DMS153 (cell line): ENCODE measurements around the gene MEST.
"Not testable (repeated sequence)": the region's sequence is repeated elsewhere in the genome, so short reads cannot be mapped to it uniquely, and the experiment has no call there.

Experiments
- DNase-seq: peaks from one replicate; lab custom pipeline; 2025; lab: John Stamatoyannopoulos, UW

Gene MEST, protein sequence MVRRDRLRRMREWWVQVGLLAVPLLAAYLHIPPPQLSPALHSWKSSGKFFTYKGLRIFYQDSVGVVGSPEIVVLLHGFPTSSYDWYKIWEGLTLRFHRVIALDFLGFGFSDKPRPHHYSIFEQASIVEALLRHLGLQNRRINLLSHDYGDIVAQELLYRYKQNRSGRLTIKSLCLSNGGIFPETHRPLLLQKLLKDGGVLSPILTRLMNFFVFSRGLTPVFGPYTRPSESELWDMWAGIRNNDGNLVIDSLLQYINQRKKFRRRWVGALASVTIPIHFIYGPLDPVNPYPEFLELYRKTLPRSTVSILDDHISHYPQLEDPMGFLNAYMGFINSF

DNA sequence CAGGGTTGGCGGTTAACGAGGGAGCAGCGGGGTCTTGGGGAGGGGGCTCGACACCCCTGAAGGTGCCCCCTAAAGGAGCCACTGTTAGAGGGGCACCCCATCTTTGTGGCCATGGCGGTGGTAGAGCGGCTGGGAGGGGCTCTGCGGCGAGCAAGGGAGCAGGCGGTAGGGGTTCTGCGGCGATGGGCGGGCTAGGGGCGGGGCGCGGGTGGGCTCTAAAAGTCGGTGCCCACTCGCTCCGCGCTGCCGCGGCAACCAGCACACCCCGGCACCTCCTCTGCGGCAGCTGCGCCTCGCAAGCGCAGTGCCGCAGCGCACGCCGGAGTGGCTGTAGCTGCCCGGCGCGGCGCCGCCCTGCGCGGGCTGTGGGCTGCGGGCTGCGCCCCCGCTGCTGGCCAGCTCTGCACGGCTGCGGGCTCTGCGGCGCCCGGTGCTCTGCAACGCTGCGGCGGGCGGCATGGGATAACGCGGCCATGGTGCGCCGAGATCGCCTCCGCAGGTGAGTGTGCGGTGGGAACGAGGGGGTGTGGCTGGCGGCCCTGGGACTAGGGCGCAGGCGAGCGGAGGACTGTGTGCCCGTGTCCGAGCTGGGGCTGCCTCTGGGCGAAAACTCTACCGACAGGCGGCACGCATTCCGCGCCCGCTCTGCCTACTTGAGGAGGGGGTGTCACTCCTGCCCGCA is at the start of gene MEST:
Gene MEST (plus strand): TSS at position 245 of the 682 bp plus-strand sequence. CDS start 229 bp downstream, at position 474.
- no peak for DNase-seq

DNA sequence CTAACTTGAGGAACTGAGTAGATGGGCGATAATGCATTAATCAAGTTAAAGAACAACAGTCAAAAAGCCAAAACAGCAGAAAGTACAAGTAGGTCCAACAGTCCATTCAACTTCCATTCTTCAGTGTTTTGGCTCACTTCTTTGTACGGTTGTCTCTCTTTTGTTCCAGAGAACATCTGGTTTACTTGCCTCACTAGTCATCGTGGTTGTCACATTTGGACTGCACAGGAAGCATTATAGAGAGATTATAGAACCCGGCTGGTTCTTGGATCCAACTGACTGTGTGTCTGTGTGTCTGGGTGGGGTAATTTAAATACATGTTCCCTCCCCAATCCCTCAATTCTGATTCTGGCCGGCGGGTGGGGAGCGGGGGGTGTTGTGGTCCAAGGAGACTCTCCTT is 49.3 kb upstream of the MEST start:
- no peak for DNase-seq

DNA sequence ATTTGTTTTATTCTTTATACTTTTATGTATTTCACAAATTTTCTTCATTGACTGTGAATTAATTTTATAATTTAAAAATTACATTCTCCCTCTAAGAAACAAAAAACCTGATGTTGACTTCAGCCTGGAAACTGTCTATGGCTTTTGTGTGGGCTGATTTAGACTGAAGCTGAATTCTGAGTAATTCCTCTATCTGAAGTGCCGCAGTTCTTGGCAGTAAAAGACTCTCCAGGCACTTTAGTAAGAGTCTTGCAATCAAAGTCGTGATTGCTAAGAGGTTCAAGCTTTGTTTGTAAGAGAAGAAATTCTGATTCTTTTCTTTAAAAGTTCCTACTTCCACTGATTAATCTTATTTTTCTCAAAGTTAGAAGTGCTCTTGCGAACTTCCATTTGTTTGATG is 47.7 kb upstream of the MEST start:
- no peak for DNase-seq

DNA sequence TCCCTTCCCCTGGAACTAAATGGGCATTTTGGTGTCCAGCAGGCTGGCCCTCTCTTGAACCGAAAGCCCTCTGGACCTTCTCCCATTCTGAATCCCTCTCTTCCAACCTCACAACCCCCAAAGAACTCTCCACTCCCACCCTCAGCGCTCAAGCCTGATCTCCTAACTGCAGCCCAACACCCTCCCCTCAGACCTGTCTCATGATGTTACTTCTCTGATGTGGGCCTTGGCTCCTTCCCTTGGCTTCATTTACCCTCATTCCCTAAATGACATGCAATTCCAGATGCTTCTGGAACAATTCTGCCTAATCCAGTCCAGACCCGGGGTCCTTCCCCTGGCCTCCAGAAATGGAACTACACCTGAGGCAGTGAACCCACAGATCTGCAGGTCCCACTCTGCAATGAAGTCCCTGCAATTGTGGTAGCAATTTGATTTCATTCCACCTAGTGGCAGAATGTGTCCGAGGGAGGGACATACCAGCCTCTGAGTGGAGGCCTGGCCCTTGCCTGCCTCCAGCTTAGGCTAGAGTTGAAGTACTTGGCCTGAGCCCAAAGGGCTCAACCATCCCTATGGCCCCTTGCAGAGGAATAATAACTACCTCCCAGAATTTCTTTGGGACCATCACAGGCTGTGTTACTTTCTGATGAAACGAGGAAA is 47.0 kb upstream of the MEST start:
- no peak for DNase-seq

DNA sequence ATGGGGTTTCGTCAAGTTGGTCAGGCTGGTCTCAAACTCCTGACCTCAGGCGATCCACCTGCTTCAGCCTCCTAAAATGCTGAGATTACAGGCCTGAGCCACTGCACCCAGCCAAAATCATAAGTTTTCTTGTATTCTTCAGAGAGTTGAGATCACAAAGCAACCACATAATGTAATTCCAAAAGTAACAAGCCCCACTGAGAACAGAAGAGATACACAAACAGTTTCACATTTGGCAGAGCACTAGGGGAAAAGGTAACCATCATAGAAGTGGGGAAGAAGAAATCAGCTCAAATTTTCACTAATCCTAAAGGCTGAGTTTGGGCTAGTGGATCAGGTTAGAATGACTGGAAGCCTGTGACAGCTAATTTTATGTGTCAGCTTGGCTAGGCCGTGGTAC is 45.6 kb upstream of the MEST start:
- DNase-seq = no peak

DNA sequence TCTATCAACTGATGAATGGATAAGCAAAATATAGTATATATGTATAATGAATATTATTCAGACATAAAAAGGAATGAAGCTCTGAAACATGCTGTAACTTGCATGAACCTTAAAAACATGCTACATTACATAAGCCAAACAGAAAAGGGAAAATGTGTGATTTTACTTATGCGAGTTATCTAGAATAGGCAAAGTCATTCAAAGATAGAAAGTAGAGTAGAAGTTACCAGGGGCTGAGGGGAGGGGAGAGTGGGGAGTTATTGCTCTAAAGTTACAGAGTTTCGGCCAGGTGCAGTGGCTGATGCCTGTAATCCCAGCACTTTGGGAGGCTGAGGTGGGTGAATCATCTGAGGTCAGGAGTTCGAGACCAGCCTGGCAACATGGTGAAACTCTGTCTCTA is 40.5 kb upstream of the MEST start:
- not testable (repeated sequence) for DNase-seq

DNA sequence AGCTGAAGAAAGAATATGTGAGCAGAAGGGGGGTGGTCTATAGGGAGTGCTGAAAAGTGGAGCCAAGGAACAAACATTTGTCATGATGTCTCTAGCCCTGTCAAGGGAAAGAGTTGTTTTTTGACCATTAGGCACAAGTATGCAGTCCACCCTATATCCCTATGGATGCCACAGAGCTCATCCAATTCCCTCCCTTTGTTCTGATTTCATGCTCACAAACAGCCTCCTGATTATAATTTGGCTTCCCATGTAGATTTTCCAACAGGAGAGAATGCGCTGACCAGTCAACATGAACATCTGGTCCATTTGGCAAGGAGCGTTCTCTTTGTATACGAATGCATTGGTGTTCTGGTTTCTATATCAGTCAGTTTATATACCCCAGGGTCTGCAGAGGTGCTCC is 38.9 kb upstream of the MEST start:
- no peak for DNase-seq

DNA sequence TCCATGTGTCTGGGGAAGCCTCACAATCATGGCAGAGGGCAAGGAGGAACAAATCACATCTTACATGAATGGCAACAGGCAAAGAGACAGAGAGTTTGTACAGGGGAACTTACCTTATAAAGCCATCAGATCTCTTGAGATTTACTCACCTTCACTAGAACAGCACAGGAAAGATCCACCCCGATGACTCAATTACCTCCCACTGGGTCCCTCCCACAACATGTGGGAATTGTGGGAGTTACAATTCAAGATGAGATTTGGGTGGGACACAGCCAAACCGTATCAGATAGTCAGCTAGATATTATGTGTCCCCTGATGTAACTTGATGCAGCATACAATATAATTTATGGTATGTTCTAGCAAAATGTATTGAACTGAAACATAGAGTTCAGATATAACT is 36.9 kb upstream of the MEST start:
- DNase-seq = no peak

DNA sequence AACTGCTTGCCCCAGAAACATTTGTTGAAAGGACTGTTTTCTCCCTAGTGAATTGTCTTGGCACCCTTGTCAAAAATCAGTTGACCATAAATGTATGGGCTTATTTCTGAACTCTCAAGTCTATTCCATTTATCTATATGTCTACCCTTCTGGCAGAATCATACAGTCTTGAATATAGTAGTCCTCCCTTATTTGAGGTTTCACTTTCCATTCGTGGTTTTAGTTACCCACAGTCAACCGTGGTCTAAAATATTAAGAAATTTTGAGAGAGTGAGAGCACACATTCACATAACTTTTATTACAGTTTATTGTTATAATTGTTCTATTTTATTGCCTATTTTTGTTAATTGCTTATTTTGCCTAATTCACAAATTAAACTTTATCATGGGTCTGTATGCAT is 33.6 kb upstream of the MEST start:
- no peak for DNase-seq

DNA sequence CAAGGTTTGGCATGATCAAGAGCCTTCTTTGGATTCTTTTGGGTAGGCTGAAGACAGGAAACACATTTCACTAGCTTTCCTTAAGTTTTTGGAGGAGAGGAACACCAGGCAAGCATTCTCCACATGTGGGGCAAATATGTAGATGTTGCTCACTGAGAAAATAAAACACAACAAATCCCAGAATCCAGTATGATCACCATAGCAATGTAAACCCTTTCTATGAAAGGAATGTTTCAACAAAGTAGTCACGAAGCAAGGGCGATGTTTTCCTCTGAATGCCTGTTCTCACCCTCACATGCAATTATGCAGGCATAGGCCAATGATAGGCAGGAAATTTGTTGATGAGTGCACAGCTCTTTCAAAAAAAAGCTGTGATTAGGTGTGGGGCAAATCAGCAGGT is 30.6 kb upstream of the MEST start:
- no peak for DNase-seq

DNA sequence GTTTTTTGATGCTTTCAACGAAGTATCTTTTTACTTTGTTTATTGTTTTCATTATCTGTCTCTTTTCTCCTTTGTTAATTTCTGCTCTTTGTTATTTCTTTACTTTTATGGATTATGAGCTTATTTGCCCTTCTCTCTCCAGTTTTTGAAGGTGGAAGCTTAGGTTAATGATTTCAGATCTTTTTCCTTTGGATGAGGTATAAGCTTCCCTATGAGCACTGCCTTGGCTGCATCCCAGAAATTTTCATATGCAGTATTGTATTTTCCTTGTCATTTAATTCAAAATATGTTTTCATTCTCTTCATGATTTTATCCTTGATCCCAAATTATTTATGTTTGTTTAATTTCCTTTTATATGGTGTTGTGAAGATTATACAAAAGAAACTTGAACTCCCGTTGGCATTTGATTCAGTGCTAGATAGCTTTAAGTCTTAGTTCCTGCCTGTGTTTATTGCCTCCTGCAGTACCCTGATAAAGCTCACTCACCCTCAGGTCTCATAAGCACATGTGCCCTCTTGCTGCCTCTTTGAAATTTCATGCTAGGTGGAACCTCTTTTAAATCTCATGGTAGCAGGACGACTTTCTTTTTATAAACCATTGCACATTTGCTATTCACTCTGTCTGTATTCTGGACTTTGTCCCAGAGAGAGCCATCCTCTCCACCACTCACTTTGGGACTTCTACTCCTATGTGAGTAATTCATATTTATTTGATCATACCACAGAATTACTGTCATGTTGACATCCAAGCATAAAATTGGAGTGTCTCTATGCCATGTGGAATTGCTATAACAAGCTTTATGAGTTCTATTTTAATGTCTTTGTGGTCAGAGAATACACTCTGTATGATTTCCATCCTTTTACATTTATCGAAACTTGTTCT is 28.1 kb upstream of the MEST start:
- DNase-seq = no peak

DNA sequence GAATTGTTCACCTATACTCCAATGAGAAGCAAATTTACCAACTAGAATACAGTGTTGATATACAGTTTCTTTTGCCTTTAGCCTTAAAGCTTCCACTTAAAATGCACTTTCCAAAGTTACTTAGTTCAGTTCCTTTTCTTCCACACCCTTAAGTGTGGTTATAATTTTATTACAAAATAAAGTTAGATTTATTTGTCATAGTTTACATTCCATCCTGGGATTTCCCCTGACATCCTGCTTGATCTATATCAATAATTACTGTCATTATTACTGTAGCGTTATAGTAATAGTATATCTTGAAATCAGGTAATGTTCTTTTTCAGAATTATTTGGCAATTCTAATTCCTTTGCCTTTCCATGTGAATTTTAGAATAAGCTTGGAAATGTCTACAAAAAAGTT is 23.3 kb upstream of the MEST start:
- no peak for DNase-seq

DNA sequence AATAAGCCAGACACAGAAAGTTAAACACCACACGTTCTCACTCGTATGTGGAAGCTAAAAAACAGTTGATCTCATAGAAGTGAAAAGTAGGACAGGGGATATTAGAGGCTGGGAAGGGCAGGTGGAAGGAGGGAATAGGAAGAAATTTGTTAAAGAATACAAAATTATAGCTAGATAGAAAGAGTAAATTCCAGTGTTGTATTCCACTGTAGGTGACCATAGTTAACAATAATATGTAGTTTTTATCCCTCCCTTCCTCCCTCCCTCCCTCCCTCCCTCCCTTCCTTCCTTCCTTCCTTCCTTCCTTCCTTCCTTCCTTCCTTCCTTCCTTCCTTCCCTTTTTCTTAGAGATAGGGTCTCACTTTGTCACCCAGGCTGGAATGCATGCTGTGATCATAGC is 19.9 kb upstream of the MEST start:
- no peak for DNase-seq

DNA sequence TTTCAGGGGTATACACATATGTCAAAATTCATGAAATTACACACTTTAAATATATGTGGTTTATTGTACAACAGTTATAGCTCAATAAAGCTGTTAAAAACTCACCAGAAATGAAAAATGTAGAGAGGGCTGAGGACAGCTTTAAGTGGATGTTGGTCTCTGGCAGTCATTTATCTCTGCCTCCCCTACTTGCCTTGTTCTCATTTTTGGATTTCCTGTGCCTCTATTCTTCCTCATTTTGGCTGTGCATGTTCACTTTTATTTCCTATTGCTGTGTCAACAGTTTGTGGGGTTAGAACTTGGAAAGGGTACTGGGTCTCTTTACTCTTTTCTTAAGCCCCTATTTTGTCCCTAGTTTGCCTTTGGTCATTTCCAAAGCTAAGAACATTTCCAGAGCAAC is 18.6 kb upstream of the MEST start:
- DNase-seq = no peak

DNA sequence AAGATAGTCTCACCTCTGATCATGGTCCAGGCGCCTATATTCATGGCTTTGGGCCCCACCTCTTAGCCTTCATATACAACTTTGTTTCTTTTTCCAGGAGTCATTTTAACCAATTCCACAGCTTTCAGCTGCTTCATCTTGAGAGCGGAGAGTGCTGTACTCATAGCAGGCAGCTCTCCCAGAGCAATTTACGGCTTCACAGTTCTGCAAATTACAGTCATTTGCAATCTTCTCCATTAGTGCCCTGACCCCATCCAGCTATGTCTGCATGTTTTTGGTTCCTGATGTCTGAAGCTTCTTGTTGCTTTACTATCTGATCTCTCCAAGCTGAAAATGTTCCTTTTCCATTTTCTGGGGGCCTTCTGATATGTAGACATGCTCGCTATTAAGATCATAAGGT is 18.0 kb upstream of the MEST start:
- no peak for DNase-seq

DNA sequence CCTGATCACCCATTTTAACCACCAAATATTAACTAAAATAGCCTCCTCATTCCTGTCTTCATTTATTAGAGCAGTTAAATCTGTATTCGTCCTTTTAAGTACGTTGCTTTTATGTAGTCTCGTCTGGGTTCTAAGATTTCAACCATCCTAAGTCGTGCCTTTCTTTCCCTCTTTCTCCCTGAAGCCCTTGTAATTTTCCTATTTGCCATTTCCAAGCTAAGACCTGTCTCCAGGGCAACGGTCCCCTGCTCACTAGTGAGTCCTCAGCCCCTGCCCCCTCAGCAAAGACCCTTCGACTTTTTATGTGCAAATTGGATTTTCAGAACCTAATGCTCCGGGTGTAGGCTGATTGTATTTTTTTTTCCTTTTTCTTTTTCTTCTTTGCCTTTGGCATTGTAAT is 16.1 kb upstream of the MEST start:
- DNase-seq = no peak

DNA sequence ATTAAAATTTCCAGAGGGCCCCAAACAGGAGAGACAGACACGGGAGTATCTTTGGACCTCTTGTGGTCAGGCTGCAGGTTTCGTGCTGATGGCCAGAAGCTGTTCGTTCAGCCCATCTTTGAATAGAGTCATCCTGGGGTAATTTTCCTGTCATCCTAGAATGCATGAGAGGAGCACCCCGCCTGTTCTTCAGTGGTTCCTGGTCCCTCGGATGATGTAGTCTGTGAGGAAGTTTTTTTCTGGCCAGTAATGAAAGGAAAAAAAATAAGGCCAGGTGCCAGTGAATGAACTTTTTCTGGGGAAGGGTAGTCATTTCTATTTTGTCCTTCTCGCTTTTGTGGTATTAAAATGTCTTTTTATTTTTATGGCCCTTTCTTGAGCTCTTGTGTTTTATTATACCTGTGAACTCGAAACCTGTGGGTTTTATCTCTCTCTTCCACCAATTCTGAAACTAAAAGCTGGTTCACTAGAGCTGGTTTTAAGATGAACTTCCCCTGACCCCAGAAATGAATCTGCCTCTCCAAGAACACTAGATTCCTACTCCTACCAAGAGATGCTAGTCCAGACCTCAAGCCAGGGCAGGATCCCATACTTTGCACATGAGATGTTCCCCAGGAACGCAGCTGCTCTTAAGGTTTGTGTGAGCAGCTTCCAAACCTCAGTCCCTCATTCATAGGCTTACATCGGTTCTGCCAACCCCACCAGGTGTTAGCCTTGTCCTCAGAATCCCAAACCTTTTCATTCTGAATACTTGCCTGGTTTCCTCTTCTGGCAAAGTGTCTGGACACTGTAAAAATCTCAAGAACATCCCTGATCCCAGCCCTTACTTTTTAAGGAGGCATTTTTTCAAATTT is 15.4 kb upstream of the MEST start:
- no peak for DNase-seq

DNA sequence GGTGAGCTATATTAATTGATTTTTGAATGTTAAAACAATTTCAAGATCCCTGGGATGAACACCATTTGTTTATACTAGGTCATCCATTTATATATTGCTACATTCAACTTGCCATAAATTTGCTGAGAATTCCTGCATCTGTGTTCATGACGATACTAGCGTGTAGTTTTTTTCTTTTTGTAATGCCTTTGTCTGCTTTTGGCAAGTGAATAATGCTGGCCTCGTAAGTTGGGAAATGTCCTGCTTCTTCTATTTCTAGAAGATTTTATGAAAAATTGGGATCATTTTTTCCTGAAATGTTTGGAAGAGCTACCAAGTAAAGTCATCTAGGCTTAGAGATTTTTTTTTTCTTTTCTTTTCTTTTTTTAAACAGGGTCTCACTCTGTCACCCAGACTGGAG is 12.9 kb upstream of the MEST start:
- DNase-seq = no peak

DNA sequence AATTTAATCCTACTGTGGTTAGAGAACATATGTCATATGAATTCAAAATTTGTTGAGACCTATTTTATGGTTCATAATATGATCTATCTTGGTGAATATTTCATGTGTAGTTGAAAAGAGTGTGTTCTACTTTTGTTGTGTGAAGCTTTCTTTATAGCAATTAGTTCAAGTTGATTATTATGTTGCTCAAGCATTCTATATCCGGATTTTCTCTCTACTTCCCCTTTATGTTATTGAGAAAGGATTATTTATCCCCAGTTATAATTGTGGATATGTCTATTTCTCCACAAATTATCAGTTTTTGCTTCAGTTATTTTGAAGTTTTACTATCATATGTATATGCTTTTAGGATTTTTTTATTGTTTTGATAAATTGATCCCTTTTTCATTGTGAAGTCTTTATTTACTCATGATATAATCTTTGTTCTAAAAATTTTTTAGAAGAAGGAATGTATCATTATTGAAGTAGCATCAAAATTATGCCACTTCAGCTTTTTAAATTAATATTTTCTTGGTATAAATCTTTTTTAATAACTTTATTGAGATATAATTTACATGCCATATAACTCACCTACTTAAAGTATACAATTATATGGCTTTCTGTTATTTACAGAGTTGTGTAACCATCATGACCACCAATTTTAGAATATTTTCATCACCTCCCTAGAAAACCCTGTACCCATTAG is 12.0 kb upstream of the MEST start:
- DNase-seq = no peak

DNA sequence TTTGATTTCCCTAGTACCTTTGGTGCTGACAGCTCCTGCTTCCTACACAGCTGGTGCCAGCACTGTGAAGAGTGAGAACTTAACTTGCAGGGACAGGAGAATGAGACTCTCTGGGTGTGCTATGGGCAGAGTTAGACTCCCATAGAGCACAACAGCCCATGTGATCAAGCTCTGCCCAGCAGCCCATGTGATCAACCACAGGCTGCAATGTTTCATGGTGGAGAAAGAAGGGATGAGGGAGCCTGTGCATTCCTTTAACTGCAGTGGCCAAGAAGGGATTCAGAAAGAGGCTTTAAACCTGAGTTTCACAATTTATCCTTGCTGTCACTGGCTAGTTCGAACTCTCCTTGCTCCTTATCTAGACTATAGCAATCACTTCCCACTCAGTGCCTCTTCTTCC is 10.0 kb upstream of the MEST start:
- no peak for DNase-seq

DNA sequence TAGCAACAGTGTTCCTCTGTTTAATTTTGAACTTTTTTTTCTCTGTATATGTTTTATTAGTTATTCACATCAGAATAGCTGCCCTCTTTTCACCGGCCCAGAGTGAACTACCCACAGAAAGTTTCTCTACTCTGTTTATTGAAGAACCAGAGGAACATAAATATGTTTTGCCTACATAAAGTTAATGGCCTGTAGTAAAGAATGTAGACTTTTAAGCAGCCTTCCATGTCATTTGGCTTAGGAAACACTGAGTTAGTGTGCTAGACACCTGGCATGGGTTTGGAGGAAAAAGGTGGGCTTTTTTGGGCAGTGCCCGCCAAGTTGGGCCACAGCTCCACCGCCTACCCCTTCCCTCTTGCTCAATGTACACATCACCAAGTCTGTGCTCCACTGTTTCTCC is 8.9 kb upstream of the MEST start:
- no peak for DNase-seq
